ENCODE results near the gene PDLIM7. TPM values are rescaled to one million over a fixed set of nuclear protein-coding genes. Genes with fewer than 3 reads are reported as not detected.
A peak's percentile ranks its signal among the peaks of the same experiment; 100 is the strongest.

Gene PDLIM7
- total RNA-seq, 2 experiments from 2014 or later = 41.2 to 42.2 TPM

- intact Hi-C loops (cut with micrococcal nuclease) = no loop called here
- Mint-ChIP-seq H3K36me3 (ENCODE audit: low read depth) (peaks cover 2% of the 10 kb centered on the region), H3K27ac (no peak overlapping the region), H3K9me3 (no peaks in the 10 kb centered on the region), H3K4me3 (no peak overlapping the region), H3K27me3 (ENCODE audit: low read depth) (no peaks in the 10 kb centered on the region), H3K4me1 (ENCODE audit: low read depth) (peaks cover 13% of the 10 kb centered on the region)
- DNase-seq = no peak
- CTCF ChIA-PET = interaction anchor here (0.7 to 1.8 kb wide), 3 partner anchors 9 to 74 kb away, joined by 3 to 6 read pairs (median 5); no protein-coding TSS in a partner anchor
Observed at GRCh38 chr5:177465044-177465443, 32.4 kb downstream of the PDLIM7 start.

GRCh38 chr5:177462021-177462670 is 35.3 kb downstream of the PDLIM7 start:
- H3K4me1 Mint-ChIP-seq (ENCODE audit: low read depth) = peaks cover 16% of the 10 kb centered on the region
- H3K36me3 Mint-ChIP-seq (ENCODE audit: low read depth) = peaks cover 2% of the 10 kb centered on the region
- no peaks in the 10 kb centered on the region for H3K27me3 Mint-ChIP-seq (ENCODE audit: low read depth)
- H3K9me3 Mint-ChIP-seq = no peaks in the 10 kb centered on the region
- peak overlapping the region; percentile 24 for H3K4me3 Mint-ChIP-seq
- intact Hi-C loops (cut with micrococcal nuclease) = no loop called here
- DNase-seq = no peak
- CTCF ChIA-PET = interaction anchor here (1.3 to 2.6 kb wide), 3 partner anchors 7 to 72 kb away, joined by 5 to 10 read pairs (median 7); no protein-coding TSS in a partner anchor
- no peak overlapping the region for H3K27ac Mint-ChIP-seq

GRCh38 chr5:177459819-177460628 is 37.4 kb downstream of the PDLIM7 start:
- H3K4me1 Mint-ChIP-seq (ENCODE audit: low read depth) = peaks cover 18% of the 10 kb centered on the region
- no peaks in the 10 kb centered on the region for H3K36me3 Mint-ChIP-seq (ENCODE audit: low read depth)
- intact Hi-C loops (cut with micrococcal nuclease) = no loop called here
- no peak overlapping the region for H3K27ac Mint-ChIP-seq
- H3K9me3 Mint-ChIP-seq = no peaks in the 10 kb centered on the region
- H3K4me3 Mint-ChIP-seq = no peak overlapping the region
- DNase-seq = no peak
- CTCF ChIA-PET = interaction anchor here (0.9 to 1.2 kb wide), 3 partner anchors 40 to 69 kb away, joined by 4 read pairs; no protein-coding TSS in a partner anchor
- H3K27me3 Mint-ChIP-seq (ENCODE audit: low read depth) = no peaks in the 10 kb centered on the region

DNA sequence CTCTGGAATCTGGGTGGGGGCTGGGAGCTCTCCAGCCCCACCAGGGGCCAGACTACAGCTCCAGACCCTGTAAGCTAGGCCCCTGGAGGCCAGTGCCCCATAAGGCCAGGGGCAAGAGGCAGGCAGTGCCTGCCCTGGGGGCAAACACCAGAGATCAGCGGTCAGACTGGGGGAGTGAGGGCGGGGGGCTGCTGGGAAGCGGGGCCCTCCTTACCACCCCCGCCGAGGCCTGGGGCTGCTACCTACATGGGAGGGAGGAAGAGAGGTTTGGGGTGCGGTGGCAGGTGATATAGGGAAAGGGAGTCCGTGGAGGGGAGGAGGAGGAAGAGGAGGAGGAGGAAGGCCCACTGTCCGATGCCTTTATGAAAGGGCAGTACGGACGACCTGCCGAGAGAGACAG is 38.0 kb downstream of the PDLIM7 start:
- Mint-ChIP-seq H3K27me3 (ENCODE audit: low read depth) (no peaks in the 10 kb centered on the region), H3K4me1 (ENCODE audit: low read depth) (peaks cover 18% of the 10 kb centered on the region), H3K27ac (no peak overlapping the region), H3K9me3 (no peaks in the 10 kb centered on the region), H3K4me3 (no peak overlapping the region), H3K36me3 (ENCODE audit: low read depth) (no peaks in the 10 kb centered on the region)
- CTCF ChIA-PET = interaction anchor here (1.2 kb wide), 1 partner anchor 69 kb away, joined by 4 read pairs; no protein-coding TSS in a partner anchor
- no peak for DNase-seq
- intact Hi-C loops (cut with micrococcal nuclease) = no loop called here

- H3K36me3 Mint-ChIP-seq (ENCODE audit: low read depth) = no peaks in the 10 kb centered on the region
Observed at GRCh38 chr5:177458912-177459350, 38.5 kb downstream of the PDLIM7 start.

DNA sequence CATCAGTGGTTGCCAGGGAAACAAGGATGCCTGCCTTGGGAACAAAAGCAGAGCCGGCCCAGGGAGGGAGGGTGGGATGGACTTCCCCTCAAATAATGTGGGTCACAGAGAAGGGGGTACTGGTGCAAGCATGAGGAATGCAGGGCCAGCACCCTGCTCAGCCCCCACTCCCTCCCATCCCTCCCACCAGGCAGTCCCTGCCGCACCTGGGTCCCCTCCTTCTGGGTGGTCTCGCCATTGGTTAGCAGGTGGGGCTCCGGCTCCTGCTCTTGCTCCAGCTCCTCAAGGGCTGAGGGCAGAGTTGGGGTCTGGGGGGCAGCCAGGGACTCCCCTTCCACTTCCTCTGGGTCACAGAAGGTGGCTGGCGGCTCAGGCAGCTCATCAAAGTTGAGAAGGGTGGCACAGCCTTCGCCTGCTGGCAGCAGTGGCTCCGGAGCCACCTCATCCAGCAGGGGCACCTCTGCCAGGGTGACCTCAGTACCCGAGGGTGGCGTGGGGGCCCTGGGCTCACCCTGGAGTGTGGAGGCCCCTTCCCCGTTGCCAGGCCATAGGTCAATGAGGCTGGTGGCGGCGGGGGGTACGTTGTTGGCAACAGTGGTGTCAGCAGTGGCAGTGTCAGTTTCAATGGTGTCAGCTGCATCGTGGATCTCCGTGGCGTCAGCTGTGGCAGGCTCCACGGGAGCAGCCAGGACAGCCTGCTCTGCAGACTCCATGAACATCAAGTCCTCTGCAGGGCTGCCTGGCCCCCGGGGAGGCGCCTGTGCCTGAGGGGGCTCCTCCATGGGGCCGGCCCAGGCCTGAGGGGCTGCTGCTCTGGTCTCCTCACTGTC is 39.3 kb downstream of the PDLIM7 start:
- CTCF ChIA-PET = interaction anchor here (0.6 to 7.1 kb wide), 14 partner anchors 13 to 145 kb away, joined by 3 to 125 read pairs (median 6); partner anchors contain the start of gene PRR7
- no peaks in the 10 kb centered on the region for H3K27me3 Mint-ChIP-seq (ENCODE audit: low read depth)
- no peaks in the 10 kb centered on the region for H3K9me3 Mint-ChIP-seq
- no peak for DNase-seq
- H3K4me1 Mint-ChIP-seq (ENCODE audit: low read depth) = peaks cover 26% of the 10 kb centered on the region
- H3K36me3 Mint-ChIP-seq (ENCODE audit: low read depth) = no peaks in the 10 kb centered on the region
- intact Hi-C loops (cut with micrococcal nuclease) = loop anchor here (2.0 kb wide), 1 partner anchor 21 kb away; no protein-coding TSS in a partner anchor
- no peak overlapping the region for H3K4me3 Mint-ChIP-seq
- no peak overlapping the region for H3K27ac Mint-ChIP-seq

More at GRCh38 chr5:177458912-177459350, 38.5 kb downstream of the PDLIM7 start:
- Mint-ChIP-seq H3K9me3 (no peaks in the 10 kb centered on the region), H3K4me3 (no peak overlapping the region), H3K27ac (no peak overlapping the region), H3K27me3 (ENCODE audit: low read depth) (no peaks in the 10 kb centered on the region), H3K4me1 (ENCODE audit: low read depth) (peaks cover 19% of the 10 kb centered on the region)
- no peak for DNase-seq
- intact Hi-C loops (cut with micrococcal nuclease) = no loop called here
- CTCF ChIA-PET = interaction anchor here (1.2 kb wide), 1 partner anchor 68 kb away, joined by 4 read pairs; no protein-coding TSS in a partner anchor

GRCh38 chr5:177456976-177457851 is 40.2 kb downstream of the PDLIM7 start:
- Mint-ChIP-seq H3K9me3 (no peaks in the 10 kb centered on the region), H3K27ac (no peak overlapping the region), H3K27me3 (ENCODE audit: low read depth) (no peaks in the 10 kb centered on the region), H3K4me1 (ENCODE audit: low read depth) (peaks cover 23% of the 10 kb centered on the region), H3K4me3 (peak overlapping the region; percentile 29), H3K36me3 (ENCODE audit: low read depth) (no peaks in the 10 kb centered on the region)
- intact Hi-C loops (cut with micrococcal nuclease) = loop anchor here (1.0 to 2.0 kb wide), 3 partner anchors 22 to 343 kb away; partner anchors contain the start of gene PDLIM7
- CTCF ChIA-PET = interaction anchor here (0.6 to 7.1 kb wide), 25 partner anchors 13 to 342 kb away, joined by 3 to 125 read pairs (median 4); partner anchors contain the start of genes PDLIM7, PRR7 and SLC34A1
- peak; percentile 45 for DNase-seq

GRCh38 chr5:177456591-177456964 is 40.8 kb downstream of the PDLIM7 start:
- DNase-seq = no peak
- H3K27me3 Mint-ChIP-seq (ENCODE audit: low read depth) = no peaks in the 10 kb centered on the region
- peak overlapping the region; percentile 79 for H3K4me3 Mint-ChIP-seq
- no peaks in the 10 kb centered on the region for H3K9me3 Mint-ChIP-seq
- H3K27ac Mint-ChIP-seq = no peak overlapping the region
- peaks cover 23% of the 10 kb centered on the region for H3K4me1 Mint-ChIP-seq (ENCODE audit: low read depth)
- H3K36me3 Mint-ChIP-seq (ENCODE audit: low read depth) = no peaks in the 10 kb centered on the region
- CTCF ChIA-PET = interaction anchor here (0.6 to 7.1 kb wide), 19 partner anchors 12 to 242 kb away, joined by 3 to 125 read pairs (median 5); partner anchors contain the start of genes PDLIM7, PRR7 and SLC34A1
- intact Hi-C loops (cut with micrococcal nuclease) = loop anchor here (1.0 to 2.0 kb wide), 3 partner anchors 22 to 342 kb away; partner anchors contain the start of gene PDLIM7

DNA sequence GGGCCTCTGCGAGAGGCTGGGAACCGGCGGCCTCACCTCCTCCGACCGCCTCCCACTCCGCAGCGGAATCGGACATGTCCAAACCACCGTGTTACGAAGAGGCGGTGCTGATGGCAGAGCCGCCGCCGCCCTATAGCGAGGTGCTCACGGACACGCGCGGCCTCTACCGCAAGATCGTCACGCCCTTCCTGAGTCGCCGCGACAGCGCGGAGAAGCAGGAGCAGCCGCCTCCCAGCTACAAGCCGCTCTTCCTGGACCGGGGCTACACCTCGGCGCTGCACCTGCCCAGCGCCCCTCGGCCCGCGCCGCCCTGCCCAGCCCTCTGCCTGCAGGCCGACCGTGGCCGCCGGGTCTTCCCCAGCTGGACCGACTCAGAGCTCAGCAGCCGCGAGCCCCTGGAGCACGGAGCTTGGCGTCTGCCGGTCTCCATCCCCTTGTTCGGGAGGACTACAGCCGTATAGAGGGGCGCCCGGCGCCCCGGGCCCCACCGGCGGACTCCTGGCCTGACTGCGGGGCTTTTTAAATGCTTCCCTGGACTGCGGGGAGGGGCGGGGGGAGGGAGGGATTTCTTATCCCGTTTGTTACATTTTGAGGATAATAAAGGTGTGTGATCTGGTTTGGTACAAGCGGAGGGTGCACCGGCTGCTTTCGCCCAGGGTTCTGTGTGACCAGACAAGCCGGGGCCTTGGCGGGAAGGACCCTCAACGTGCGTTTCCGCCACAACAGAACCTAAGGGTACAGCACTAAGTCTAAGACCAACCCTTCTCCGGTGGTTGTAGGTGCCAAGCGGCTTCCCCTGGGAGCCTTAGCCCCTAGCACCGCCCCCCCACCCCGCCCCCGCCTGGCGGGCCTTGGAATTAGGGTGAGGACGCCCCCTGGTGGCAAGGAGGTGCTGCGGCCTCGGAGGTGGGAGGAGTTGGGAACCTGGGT is 41.5 kb downstream of the PDLIM7 start:
- H3K27me3 Mint-ChIP-seq (ENCODE audit: low read depth) = no peaks in the 10 kb centered on the region
- CTCF ChIA-PET = interaction anchor here (0.7 to 7.1 kb wide), 36 partner anchors 7 to 918 kb away, joined by 3 to 161 read pairs (median 5); partner anchors contain the start of genes F12, GRK6, LMAN2 and PDLIM7
- peak overlapping the region; percentile 79 for H3K4me3 Mint-ChIP-seq
- intact Hi-C loops (cut with micrococcal nuclease) = loop anchor here (1.0 to 2.0 kb wide), 5 partner anchors 22 to 342 kb away; partner anchors contain the start of gene PDLIM7
- peaks cover 20% of the 10 kb centered on the region for H3K4me1 Mint-ChIP-seq (ENCODE audit: low read depth)
- peak; percentile 98 for DNase-seq
- H3K27ac Mint-ChIP-seq = peak overlapping the region; percentile 82
- H3K36me3 Mint-ChIP-seq (ENCODE audit: low read depth) = no peaks in the 10 kb centered on the region
- H3K9me3 Mint-ChIP-seq = no peaks in the 10 kb centered on the region

All from activated naive CD4-positive, alpha-beta T cell treated with anti-CD3 and anti-CD28 coated beads for 36 hours (primary cell).